Measurements from ENCODE around the gene SOCS1. TPM values are rescaled to one million over a fixed set of nuclear protein-coding genes. Genes with fewer than 3 reads are reported as not detected.

Gene SOCS1
- total RNA-seq, 3 donors from 2014 or later (not counting 1 experiment from before 2014, with no cell fraction given): 21.7 to 74.7 (median 27.2) TPM

DNA sequence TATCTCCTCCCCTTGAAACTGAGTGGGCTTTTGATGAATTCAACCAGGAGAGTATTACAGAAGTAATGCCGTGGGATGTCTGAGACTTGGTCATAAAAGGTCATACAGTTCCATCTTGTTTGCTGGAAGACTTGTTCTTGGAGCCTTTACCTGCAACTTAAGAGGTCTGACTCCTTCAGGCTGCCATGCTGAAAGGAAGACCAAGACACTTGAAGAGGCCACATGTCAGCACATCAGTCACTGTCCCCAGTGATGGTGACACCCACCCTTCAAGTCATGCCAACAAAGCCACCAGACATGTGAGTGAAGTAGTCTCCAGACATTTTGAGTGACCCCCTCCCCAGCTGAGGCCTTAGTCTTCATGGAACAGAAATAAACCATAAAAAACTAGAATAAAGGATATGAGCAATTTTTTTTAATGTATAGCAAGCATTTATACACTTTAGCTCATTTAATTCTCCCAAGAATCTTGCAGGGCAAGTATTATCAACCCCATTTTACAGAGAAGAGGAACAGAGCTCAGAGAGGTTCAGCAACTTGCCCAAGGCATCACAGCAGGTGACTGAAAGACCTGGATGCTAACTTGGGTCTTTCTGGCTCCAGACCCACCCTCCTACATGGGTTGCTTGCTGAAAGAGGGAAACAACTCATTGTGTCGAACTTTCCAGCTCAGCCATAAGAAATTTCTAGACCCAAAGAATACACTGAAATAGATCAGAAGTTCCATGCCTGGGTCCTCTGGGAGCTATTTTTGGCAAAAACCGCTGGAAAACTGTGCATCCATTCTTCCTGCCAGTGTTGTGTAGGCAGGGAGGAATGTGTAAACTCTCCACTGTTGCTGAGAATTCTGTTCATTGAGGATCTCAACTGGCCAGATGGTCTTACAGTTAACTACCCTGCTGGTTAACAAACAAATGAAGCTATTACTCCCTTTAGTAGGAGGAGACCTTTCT, 38.1 kb downstream of the SOCS1 start:
- no peak overlapping the region for H3K4me3 Mint-ChIP-seq
- H3K9me3 Mint-ChIP-seq: no peaks in the 10 kb centered on the region
- Histone ChIP-seq H3K27ac (ENCODE audit: low read length) (no peak overlapping the region), H3K4me1 (ENCODE audit: control insufficient read depth, insufficient read depth, low read length) (peaks cover 6% of the 10 kb centered on the region), H3K27me3 (ENCODE audit: control insufficient read depth, insufficient read depth, low read length) (no peaks in the 10 kb centered on the region), H3K36me3 (ENCODE audit: control insufficient read depth, insufficient read depth, low read length) (no peaks in the 10 kb centered on the region), H3K4me3 (ENCODE audit: low read length) (no peak overlapping the region), H3K9me3 (ENCODE audit: control insufficient read depth, insufficient read depth, low read length) (peaks cover 12% of the 10 kb centered on the region)
- no peaks in the 10 kb centered on the region for H3K27me3 Mint-ChIP-seq (ENCODE audit: low read depth in 2 of 2)
- DNase-seq: no peak
- H3K36me3 Mint-ChIP-seq: no peaks in the 10 kb centered on the region
- H3K4me1 Mint-ChIP-seq: peaks cover 10 to 20% of the 10 kb centered on the region in 2 donors
- 95% methylated on average over 3 of the region's 3 CpGs for WGBS (ENCODE audit: insufficient coverage)
- no peak for ATAC-seq
- intact Hi-C loops (cut with micrococcal nuclease): no loop called here
- TF ChIP-seq, protein P1, sequence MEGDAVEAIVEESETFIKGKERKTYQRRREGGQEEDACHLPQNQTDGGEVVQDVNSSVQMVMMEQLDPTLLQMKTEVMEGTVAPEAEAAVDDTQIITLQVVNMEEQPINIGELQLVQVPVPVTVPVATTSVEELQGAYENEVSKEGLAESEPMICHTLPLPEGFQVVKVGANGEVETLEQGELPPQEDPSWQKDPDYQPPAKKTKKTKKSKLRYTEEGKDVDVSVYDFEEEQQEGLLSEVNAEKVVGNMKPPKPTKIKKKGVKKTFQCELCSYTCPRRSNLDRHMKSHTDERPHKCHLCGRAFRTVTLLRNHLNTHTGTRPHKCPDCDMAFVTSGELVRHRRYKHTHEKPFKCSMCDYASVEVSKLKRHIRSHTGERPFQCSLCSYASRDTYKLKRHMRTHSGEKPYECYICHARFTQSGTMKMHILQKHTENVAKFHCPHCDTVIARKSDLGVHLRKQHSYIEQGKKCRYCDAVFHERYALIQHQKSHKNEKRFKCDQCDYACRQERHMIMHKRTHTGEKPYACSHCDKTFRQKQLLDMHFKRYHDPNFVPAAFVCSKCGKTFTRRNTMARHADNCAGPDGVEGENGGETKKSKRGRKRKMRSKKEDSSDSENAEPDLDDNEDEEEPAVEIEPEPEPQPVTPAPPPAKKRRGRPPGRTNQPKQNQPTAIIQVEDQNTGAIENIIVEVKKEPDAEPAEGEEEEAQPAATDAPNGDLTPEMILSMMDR (IDR thresholded peaks at IDR 0.05): no peak
- H3K27ac Mint-ChIP-seq: no peak overlapping the region

DNA sequence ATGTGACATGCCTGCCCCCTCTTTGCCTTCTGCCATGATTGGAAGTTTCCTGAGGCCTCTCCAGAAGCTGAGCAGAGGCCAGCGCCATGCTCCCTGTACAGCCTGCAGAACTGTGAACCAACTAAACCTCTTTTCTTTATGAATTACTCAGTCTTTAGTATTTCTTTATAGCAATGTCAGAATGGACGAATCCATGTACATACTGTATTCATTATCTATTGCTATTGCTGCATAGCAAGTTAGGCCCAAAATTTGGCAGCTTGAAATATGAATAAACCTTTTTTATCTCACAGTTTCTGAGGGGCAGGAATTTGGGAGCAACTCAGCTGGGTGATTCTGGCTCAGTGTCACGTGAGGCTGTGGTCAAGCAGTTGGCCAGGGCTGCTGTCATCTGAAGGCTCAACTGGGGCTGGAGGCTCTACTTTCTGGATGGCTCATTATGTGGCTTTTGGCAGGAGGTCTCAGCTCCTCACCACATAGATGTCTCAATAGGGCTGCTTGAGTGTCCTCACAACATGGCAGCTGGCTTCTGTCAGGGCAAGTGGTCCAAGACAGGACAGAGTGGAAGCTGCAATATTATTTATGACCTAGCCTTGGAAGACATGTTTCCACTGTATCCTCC, 40.0 kb downstream of the SOCS1 start:
- Histone ChIP-seq H3K36me3 (ENCODE audit: control insufficient read depth, insufficient read depth, low read length) (no peaks in the 10 kb centered on the region), H3K9me3 (ENCODE audit: control insufficient read depth, insufficient read depth, low read length) (peaks cover 12% of the 10 kb centered on the region), H3K27ac (ENCODE audit: low read length) (no peak overlapping the region), H3K4me1 (ENCODE audit: control insufficient read depth, insufficient read depth, low read length) (peaks cover 6% of the 10 kb centered on the region), H3K27me3 (ENCODE audit: control insufficient read depth, insufficient read depth, low read length) (no peaks in the 10 kb centered on the region), H3K4me3 (ENCODE audit: low read length) (no peak overlapping the region)
- TF ChIP-seq, protein P1 (IDR thresholded peaks at IDR 0.05): no peak
- ATAC-seq (no peak), DNase-seq (no peak)
- no peaks in the 10 kb centered on the region for H3K9me3 Mint-ChIP-seq
- no peak overlapping the region for H3K4me3 Mint-ChIP-seq
- no peak overlapping the region for H3K27ac Mint-ChIP-seq
- H3K4me1 Mint-ChIP-seq: peaks cover 10 to 22% of the 10 kb centered on the region in 2 donors
- no peaks in the 10 kb centered on the region for H3K27me3 Mint-ChIP-seq (ENCODE audit: low read depth in 2 of 2)
- no peaks in the 10 kb centered on the region for H3K36me3 Mint-ChIP-seq
- WGBS (ENCODE audit: insufficient coverage): 95% methylated on average over 3 of the region's 3 CpGs
- intact Hi-C loops (cut with micrococcal nuclease): no loop called here

DNA sequence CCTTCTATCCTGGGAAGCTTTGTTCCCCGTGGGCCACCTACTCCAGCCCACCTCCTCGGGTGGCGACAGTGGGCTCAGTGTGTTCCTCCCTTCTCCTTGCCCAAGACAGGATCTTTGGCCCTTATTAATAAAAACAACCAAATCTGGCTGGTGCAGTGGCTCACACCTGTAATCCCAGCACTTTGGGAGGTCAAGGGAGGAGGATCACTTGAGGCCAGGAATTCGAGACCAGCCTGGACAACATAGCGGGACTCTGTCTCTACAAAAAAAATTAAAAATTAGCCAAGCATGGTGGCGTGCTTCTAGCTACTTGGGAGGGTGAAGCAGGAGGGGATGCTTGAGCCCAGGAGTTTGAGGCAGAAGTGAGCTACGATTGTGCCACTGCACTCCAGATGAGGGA, 42.2 kb downstream of the SOCS1 start:
- Mint-ChIP-seq H3K4me1 (peaks cover 4 to 10% of the 10 kb centered on the region in 2 donors), H3K36me3 (no peaks in the 10 kb centered on the region), H3K27me3 (ENCODE audit: low read depth in 2 of 2) (no peaks in the 10 kb centered on the region), H3K4me3 (no peak overlapping the region), H3K9me3 (no peaks in the 10 kb centered on the region), H3K27ac (no peak overlapping the region)
- Histone ChIP-seq H3K36me3 (ENCODE audit: control insufficient read depth, insufficient read depth, low read length) (no peaks in the 10 kb centered on the region), H3K27me3 (ENCODE audit: control insufficient read depth, insufficient read depth, low read length) (no peaks in the 10 kb centered on the region), H3K27ac (ENCODE audit: low read length) (no peak overlapping the region), H3K4me3 (ENCODE audit: low read length) (no peak overlapping the region), H3K4me1 (ENCODE audit: control insufficient read depth, insufficient read depth, low read length) (peaks cover 5% of the 10 kb centered on the region), H3K9me3 (ENCODE audit: control insufficient read depth, insufficient read depth, low read length) (peaks cover 12% of the 10 kb centered on the region)
- TF ChIP-seq, protein P1 (IDR thresholded peaks at IDR 0.05): no peak
- WGBS (ENCODE audit: insufficient coverage): 93% methylated on average over 7 of the region's 7 CpGs
- DNase-seq: no peak
- ATAC-seq: no peak
- intact Hi-C loops (cut with micrococcal nuclease): no loop called here
